ENCODE results near the gene RALBP1.

Gene RALBP1

GRCh38 chr18:9494778-9495331, 19.5 kb downstream of the RALBP1 start:
- POLR2A ChIA-PET, result no interaction called here
- DNase-seq (ENCODE audit: extremely low spot score), result no peak
- CTCF ChIA-PET, result no interaction called here
- TF ChIP-seq ELF4 (IDR thresholded peaks at IDR 0.05), result no peak
- no peak for TF ChIP-seq L3MBTL2 (conservative IDR thresholded peaks at IDR 0.05)
- no peak for TF ChIP-seq PKNOX1 (IDR thresholded peaks at IDR 0.05)
- TF ChIP-seq LEF1 (IDR thresholded peaks at IDR 0.05; ENCODE audit: borderline replicate concordance), result no peak
- no peak for TF ChIP-seq SUZ12 (IDR thresholded peaks at IDR 0.05)
- TF ChIP-seq BHLHE40 (IDR thresholded peaks at IDR 0.05; ENCODE audit: borderline replicate concordance), result no peak
- no peak for TF ChIP-seq NFRKB (IDR thresholded peaks at IDR 0.05)
- TF ChIP-seq FOXM1 (IDR thresholded peaks at IDR 0.05; ENCODE audit: borderline replicate concordance), result no peak
- TF ChIP-seq SP1 (IDR thresholded peaks at IDR 0.05), result no peak
- TF ChIP-seq CTBP1 (IDR thresholded peaks at IDR 0.05; ENCODE audit: borderline replicate concordance), result no peak
- TF ChIP-seq ZNF384 (IDR thresholded peaks at IDR 0.05), result no peak
- TF ChIP-seq ARNT (IDR thresholded peaks at IDR 0.05), result no peak
- TF ChIP-seq TARDBP (IDR thresholded peaks at IDR 0.05), result no peak
- TF ChIP-seq FOXA1 (IDR thresholded peaks at IDR 0.05), result no peak
- no peak for TF ChIP-seq FOXK2 (IDR thresholded peaks at IDR 0.05)
- TF ChIP-seq HDGF (IDR thresholded peaks at IDR 0.05; ENCODE audit: borderline replicate concordance), result no peak

GRCh38 chr18:9495465-9495864, 20.2 kb downstream of the RALBP1 start:
- ChIA-PET POLR2A (no interaction called here), CTCF (no interaction called here)
- DNase-seq (ENCODE audit: extremely low spot score), result no peak
- TF ChIP-seq BHLHE40 (IDR thresholded peaks at IDR 0.05; ENCODE audit: borderline replicate concordance) (no peak), TARDBP (IDR thresholded peaks at IDR 0.05) (no peak), PKNOX1 (IDR thresholded peaks at IDR 0.05) (no peak), LEF1 (IDR thresholded peaks at IDR 0.05; ENCODE audit: borderline replicate concordance) (no peak), SUZ12 (IDR thresholded peaks at IDR 0.05) (no peak), L3MBTL2 (conservative IDR thresholded peaks at IDR 0.05) (no peak)

GRCh38 chr18:9495916-9496705, 20.8 kb downstream of the RALBP1 start:
- ChIA-PET CTCF (no interaction called here), POLR2A (no interaction called here)
- no peak for DNase-seq (ENCODE audit: extremely low spot score)
- TF ChIP-seq FOXK2 (IDR thresholded peaks at IDR 0.05), result no peak
- no peak for TF ChIP-seq ZNF384 (IDR thresholded peaks at IDR 0.05)
- no peak for TF ChIP-seq FOXM1 (IDR thresholded peaks at IDR 0.05; ENCODE audit: borderline replicate concordance)
- TF ChIP-seq FOXA1 (IDR thresholded peaks at IDR 0.05), result no peak
- no peak for TF ChIP-seq CTBP1 (IDR thresholded peaks at IDR 0.05; ENCODE audit: borderline replicate concordance)
- no peak for TF ChIP-seq NFRKB (IDR thresholded peaks at IDR 0.05)

- POLR2A ChIA-PET, result no interaction called here
- TF ChIP-seq BHLHE40 (IDR thresholded peaks at IDR 0.05; ENCODE audit: borderline replicate concordance) (no peak), PKNOX1 (IDR thresholded peaks at IDR 0.05) (peak; percentile 69), ZNF384 (IDR thresholded peaks at IDR 0.05) (peak; percentile 52; the same call in 1 of the 2 replicates)
- DNase-seq (ENCODE audit: extremely low spot score), result no peak
- CTCF ChIA-PET, result no interaction called here
Measured at GRCh38 chr18:9506046-9506792, 30.9 kb downstream of the RALBP1 start.

- TF ChIP-seq CTBP1 (IDR thresholded peaks at IDR 0.05; ENCODE audit: borderline replicate concordance) (peak; percentile 79; the same call in 1 of the 2 replicates), ELF4 (IDR thresholded peaks at IDR 0.05) (no peak), ARNT (IDR thresholded peaks at IDR 0.05) (peak; percentile 50; the same call in 1 of the 2 replicates), HDGF (IDR thresholded peaks at IDR 0.05; ENCODE audit: borderline replicate concordance) (no peak), FOXK2 (IDR thresholded peaks at IDR 0.05) (no peak), BHLHE40 (IDR thresholded peaks at IDR 0.05; ENCODE audit: borderline replicate concordance) (no peak), FOXA1 (IDR thresholded peaks at IDR 0.05) (no peak), PKNOX1 (IDR thresholded peaks at IDR 0.05) (peak; percentile 92), SP1 (IDR thresholded peaks at IDR 0.05) (no peak)
- no peak for DNase-seq (ENCODE audit: extremely low spot score)
- ChIA-PET CTCF (no interaction called here), POLR2A (no interaction called here)
Measured at GRCh38 chr18:9507565-9508088, 32.3 kb downstream of the RALBP1 start.
